Transverse colon (tissue), 4 donors: ENCODE results near the gene OR10G3. TPM values are rescaled to one million over a fixed set of nuclear protein-coding genes. Genes with fewer than 3 reads are reported as not detected.
"Not testable (repeated sequence)": the region's sequence is repeated elsewhere in the genome, so short reads cannot be mapped to it uniquely, and the experiment has no call there.

Experiments
- DNase-seq: peaks from one replicate; pipeline ENCODE4 v3.0.0-alpha.2; 2019
- H3K27ac ChIP-seq, 4 donors: fragments of 200-600 bp; sonication (generic); 2 replicates each; pipeline ENCODE4 v1.5.1; 2016 to 2018; ENCODE audit warnings: inconsistent platforms in 4 of 4
- H3K27me3 ChIP-seq: fragments of 200-600 bp; sonication (generic); 2 replicates; pipeline ENCODE4 v1.5.1; 2017; ENCODE audit warnings: inconsistent platforms
- H3K36me3 ChIP-seq, 4 donors: fragments of 200-600 bp; sonication (generic); 2 replicates each; pipeline ENCODE4 v1.5.1; 2017 to 2019; ENCODE audit warnings: inconsistent platforms in 4 of 4
- H3K4me1 ChIP-seq, 4 donors: fragments of 200-600 bp; sonication (generic); 2 replicates each; pipeline ENCODE4 v1.5.1; 2017 to 2020; ENCODE audit warnings: inconsistent platforms in 4 of 4
- H3K4me3 ChIP-seq, 4 donors: fragments of 200-600 bp; sonication (generic); 1 replicate in 1 of 4; 2 replicates in 3 of 4; pipeline versions ENCODE4 v1.5.1 to v1.6.1; 2017 to 2019; ENCODE audit warnings: inconsistent platforms in 4 of 4
- H3K9me3 ChIP-seq, 2 donors: fragments of 200-600 bp; sonication (generic); 2 replicates each; pipeline ENCODE4 v1.5.1; 2017 to 2019; ENCODE audit warnings: inconsistent platforms in 2 of 2
- CTCF ChIP-seq, 5 experiments: fragments of 200-600 bp in 3 of 5; fragments of 450-650 bp in 2 of 5; sonication (generic) in 3 of 5; IDR thresholded peaks; 1 replicate in 2 of 5; 2 replicates in 3 of 5; pipeline ENCODE4 v1.5.1; 2016 to 2017; ENCODE audit warnings: antibody characterized with exemption in 5 of 5, inconsistent platforms in 3 of 5, mild to moderate bottlenecking in 2 of 5, moderate library complexity in 1 of 5
- EP300 ChIP-seq: sonication (generic); formaldehyde crosslinking; IDR thresholded peaks from one replicate; pipeline ENCODE4 v1.6.1; 2017; ENCODE audit warnings: antibody characterized with exemption, low read depth
- POLR2A ChIP-seq: fragments of 450-650 bp; IDR thresholded peaks from one replicate; pipeline ENCODE4 v1.6.1; 2016; ENCODE audit warnings: antibody characterized with exemption, mild to moderate bottlenecking, moderate library complexity
- POLR2AphosphoS5 ChIP-seq, 3 donors: sonication (generic); formaldehyde crosslinking; IDR thresholded peaks; one replicate each; pipeline ENCODE4 v1.6.1; 2016; ENCODE audit warnings: antibody characterized with exemption in 3 of 3
- WGBS, 2 donors: methylation state at CpG; one replicate each; pipeline ENCODE4 v1.1.5; 2018; ENCODE audit warnings: low coverage in 1 of 2; 5-methylcytosine and 5-hydroxymethylcytosine counted together
- in situ Hi-C, 4 donors: fragments of 200-750 bp; cut with MboI; loops; one replicate each; pipeline versions ENCODE4 v1.15.0 to v1.15.1; 2017; ENCODE audit warnings: low sequenced_read_pairs in 3 of 4, low pct_ligation_motif_present in 1 of 4, low pct_unique_long_range_greater_than_20kb in 1 of 4
- intact Hi-C: fragments of 100-400 bp; cut with DNase I; formaldehyde crosslinking; loops from one replicate; pipeline ENCODE4 v1.15.1; 2023; ENCODE audit warnings: low total_unique reads
- total RNA-seq, 4 donors: library from RNA; depleted of rRNA; stranded (reverse); fragments of >200 nt; gene quantifications; one replicate each; pipeline ENCODE4 v1.1.0, GENCODE V29; 2016

Gene OR10G3
- total RNA-seq, 4 donors from 2014 or later = not detected

- no peak for DNase-seq
- in situ Hi-C loops = no loop called here
Observed at GRCh38 chr14:21558703-21559170, 21.1 kb downstream of the OR10G3 start.

GRCh38 chr14:21557084-21557901, 22.6 kb downstream of the OR10G3 start:
- Histone ChIP-seq H3K9me3 (no peaks in the 10 kb centered on the region), H3K36me3 (no peaks in the 10 kb centered on the region), H3K4me1 (peaks cover 0 to 9% (median 5%) of the 10 kb centered on the region in 4 donors), H3K27ac (peak overlapping the region; percentile 54 to 79 (median 61)), H3K4me3 (peak overlapping the region in 2 of 4 donors; percentile 19 to 39), H3K27me3 (no peaks in the 10 kb centered on the region)
- in situ Hi-C loops (no loop called here), intact Hi-C loops (loop anchor here (5.0 kb wide), 2 partner anchors 100 to 875 kb away; partner anchors contain the start of genes CHD8 and RNASE4)
- WGBS, 2 donors = 8 to 12% methylated on average over 10 to 11 of the region's 11 CpGs
- TF ChIP-seq EP300 (no peak), POLR2AphosphoS5 (IDR thresholded peaks at IDR 0.05) (peak in 1 of 3 donors; percentile 7), CTCF (IDR thresholded peaks at IDR 0.05) (peak; percentile 70 to 83 (median 74))
- DNase-seq = peak; percentile 77

More at GRCh38 chr14:21558703-21559170, 21.1 kb downstream of the OR10G3 start:
- Histone ChIP-seq H3K27me3 (no peaks in the 10 kb centered on the region), H3K27ac (no peak overlapping the region), H3K4me1 (peaks cover 0 to 9% (median 5%) of the 10 kb centered on the region in 4 donors), H3K36me3 (no peaks in the 10 kb centered on the region), H3K9me3 (no peaks in the 10 kb centered on the region), H3K4me3 (no peak overlapping the region)
- TF ChIP-seq CTCF (IDR thresholded peaks at IDR 0.05) = no peak
- TF ChIP-seq POLR2AphosphoS5 (IDR thresholded peaks at IDR 0.05) = no peak
- TF ChIP-seq EP300 = no peak
- no peak for TF ChIP-seq POLR2A
- intact Hi-C loops = loop anchor here (5.0 kb wide), 2 partner anchors 101 to 876 kb away; partner anchors contain the start of genes CHD8 and RNASE4
- 77 to 78% methylated on average over 7 to 8 of the region's 8 CpGs for WGBS, 2 donors

- peak overlapping the region; percentile 54 to 79 (median 61) for H3K27ac ChIP-seq
- 66 to 67% methylated on average over 5 of the region's 5 CpGs for WGBS, 2 donors
- no peak overlapping the region for H3K4me3 ChIP-seq
- H3K27me3 ChIP-seq = no peaks in the 10 kb centered on the region
- intact Hi-C loops = loop anchor here (5.0 kb wide), 2 partner anchors 99 to 874 kb away; partner anchors contain the start of genes CHD8 and RNASE4
- DNase-seq = no peak
- H3K4me1 ChIP-seq = peaks cover 0 to 9% (median 5%) of the 10 kb centered on the region in 4 donors
- no peaks in the 10 kb centered on the region for H3K9me3 ChIP-seq
- H3K36me3 ChIP-seq = no peaks in the 10 kb centered on the region
- TF ChIP-seq POLR2AphosphoS5 (IDR thresholded peaks at IDR 0.05) (no peak), EP300 (no peak), POLR2A (no peak), CTCF (IDR thresholded peaks at IDR 0.05) (no peak)
- in situ Hi-C loops = no loop called here
Observed at GRCh38 chr14:21556378-21557083, 23.3 kb downstream of the OR10G3 start.

GRCh38 chr14:21553266-21553665, 26.6 kb downstream of the OR10G3 start:
- in situ Hi-C loops (no loop called here), intact Hi-C loops (no loop called here)
- Histone ChIP-seq H3K36me3 (no peaks in the 10 kb centered on the region), H3K9me3 (no peaks in the 10 kb centered on the region), H3K4me1 (peaks cover 0 to 9% (median 5%) of the 10 kb centered on the region in 4 donors), H3K4me3 (no peak overlapping the region), H3K27ac (no peak overlapping the region), H3K27me3 (no peaks in the 10 kb centered on the region)
- TF ChIP-seq POLR2A (no peak), POLR2AphosphoS5 (IDR thresholded peaks at IDR 0.05) (no peak), EP300 (no peak)
- WGBS, 2 donors = 75 to 92% methylated on average over 2 to 3 of the region's 3 CpGs
- DNase-seq = no peak

GRCh38 chr14:21544588-21544987, 35.3 kb downstream of the OR10G3 start:
- in situ Hi-C loops, H3K27me3 ChIP-seq, intact Hi-C loops, H3K9me3 ChIP-seq, DNase-seq, H3K36me3 ChIP-seq, H3K27ac ChIP-seq, H3K4me3 ChIP-seq, H3K4me1 ChIP-seq: not testable (repeated sequence)
- WGBS, 2 donors = 96 to 97% methylated on average over 6 to 7 of the region's 7 CpGs
